Tibial nerve (tissue), 4 donors: Measurements from ENCODE around the gene GPR162. TPM values are rescaled to one million over a fixed set of nuclear protein-coding genes. Genes with fewer than 3 reads are reported as not detected.
A peak's percentile ranks its signal among the peaks of the same experiment; 100 is the strongest.

ENCODE experiments used
- DNase-seq, 2 donors: peaks; one replicate each; pipeline ENCODE4 v3.0.0-alpha.2; 2019; ENCODE audit warnings: low spot score in 2 of 2
- H3K27ac ChIP-seq, 4 donors: fragments of 200-600 bp; sonication (generic) in 3 of 4; one replicate each; pipeline ENCODE4 v1.5.1; 2017 to 2019; ENCODE audit warnings: mild to moderate bottlenecking in 1 of 4
- H3K27me3 ChIP-seq, 2 donors: fragments of 200-600 bp; sonication (generic) in 1 of 2; one replicate each; pipeline versions ENCODE4 v1.5.1 to v1.6.0; 2017 to 2019
- H3K36me3 ChIP-seq, 3 donors: fragments of 200-600 bp; sonication (generic); one replicate each; pipeline ENCODE4 v1.5.1; 2018 to 2019
- H3K4me1 ChIP-seq, 4 donors: fragments of 200-600 bp; sonication (generic) in 3 of 4; one replicate each; pipeline ENCODE4 v1.5.1; 2017 to 2019
- H3K4me3 ChIP-seq, 4 donors: fragments of 200-600 bp; sonication (generic) in 3 of 4; one replicate each; pipeline ENCODE4 v1.5.1; 2017 to 2019; ENCODE audit warnings: mild to moderate bottlenecking in 1 of 4, moderate library complexity in 1 of 4
- H3K9me3 ChIP-seq, 4 donors: fragments of 200-600 bp; sonication (generic) in 3 of 4; one replicate each; pipeline ENCODE4 v1.5.1; 2017 to 2019
- CTCF ChIP-seq, 5 experiments: fragments of 200-600 bp in 3 of 5; fragments of 450-650 bp in 2 of 5; sonication (generic) in 3 of 5; IDR thresholded peaks; one replicate each; pipeline ENCODE4 v1.5.1; 2016 to 2019; ENCODE audit warnings: antibody characterized with exemption in 5 of 5, mild to moderate bottlenecking in 3 of 5, moderate library complexity in 2 of 5
- EP300 ChIP-seq, 2 donors: sonication (generic); formaldehyde crosslinking; IDR thresholded peaks; one replicate each; pipeline ENCODE4 v1.6.1; 2017; ENCODE audit warnings: antibody characterized with exemption in 2 of 2, mild to moderate bottlenecking in 1 of 2
- POLR2A ChIP-seq, 2 donors: fragments of 450-650 bp; IDR thresholded peaks; one replicate each; pipeline ENCODE4 v1.6.1; 2017; ENCODE audit warnings: antibody characterized with exemption in 2 of 2, mild to moderate bottlenecking in 2 of 2, moderate library complexity in 2 of 2
- whole genome bisulfite sequencing, 2 donors: methylation state at CpG; one replicate each; pipeline ENCODE4 v1.1.5; 2018; 5-methylcytosine and 5-hydroxymethylcytosine counted together
- total RNA-seq, 4 donors: library from RNA; depleted of rRNA; stranded (reverse); fragments of >200 nt; gene quantifications; one replicate each; pipeline ENCODE4 v1.1.0, GENCODE V29; 2016

The GPR162 gene
- total RNA-seq, 4 donors from 2014 or later = 1.3 to 5.4 (median 2.2) TPM

GRCh38 chr12:6824085-6824775 lies 2.6 kb downstream of the GPR162 start:
- peaks cover 0 to 54% (median 14%) of the 10 kb centered on the region in 4 donors for H3K4me1 ChIP-seq
- no peak for DNase-seq
- 74 to 86% methylated on average over 31 of the region's 37 CpGs for WGBS, 2 donors
- H3K27ac ChIP-seq = no peak overlapping the region
- TF ChIP-seq POLR2A (IDR thresholded peaks at IDR 0.05) (no peak), EP300 (IDR thresholded peaks at IDR 0.05) (no peak), CTCF (IDR thresholded peaks at IDR 0.05) (no peak)
- peaks cover 0 to 34% of the 10 kb centered on the region in 2 donors for H3K27me3 ChIP-seq
- no peak overlapping the region for H3K4me3 ChIP-seq
- H3K36me3 ChIP-seq = no peaks in the 10 kb centered on the region
- no peaks in the 10 kb centered on the region for H3K9me3 ChIP-seq

- DNase-seq = no peak
- H3K4me1 ChIP-seq = peaks cover 0 to 61% (median 17%) of the 10 kb centered on the region in 4 donors
- 48 to 52% methylated on average over 12 of the region's 12 CpGs for WGBS, 2 donors
- no peak overlapping the region for H3K4me3 ChIP-seq
- H3K27ac ChIP-seq = no peak overlapping the region
- H3K27me3 ChIP-seq = peaks cover 0 to 33% of the 10 kb centered on the region in 2 donors
- TF ChIP-seq EP300 (IDR thresholded peaks at IDR 0.05) = no peak
- TF ChIP-seq POLR2A (IDR thresholded peaks at IDR 0.05) = no peak
- TF ChIP-seq CTCF (IDR thresholded peaks at IDR 0.05) = no peak
- H3K36me3 ChIP-seq = no peaks in the 10 kb centered on the region
- H3K9me3 ChIP-seq = no peaks in the 10 kb centered on the region
Observed at GRCh38 chr12:6824901-6825381, 3.3 kb downstream of the GPR162 start.

GRCh38 chr12:6825398-6826124 lies 3.9 kb downstream of the GPR162 start:
- Histone ChIP-seq H3K4me1 (peaks cover 0 to 62% (median 17%) of the 10 kb centered on the region in 4 donors), H3K9me3 (no peaks in the 10 kb centered on the region), H3K36me3 (peaks cover 0 to 5% (median 0%) of the 10 kb centered on the region in 3 donors), H3K4me3 (no peak overlapping the region), H3K27ac (no peak overlapping the region), H3K27me3 (peaks cover 0 to 31% of the 10 kb centered on the region in 2 donors)
- no peak for TF ChIP-seq POLR2A (IDR thresholded peaks at IDR 0.05)
- peak; percentile 84 to 93 (median 90) for TF ChIP-seq CTCF (IDR thresholded peaks at IDR 0.05)
- no peak for TF ChIP-seq EP300 (IDR thresholded peaks at IDR 0.05)
- DNase-seq = peak; percentile 73 to 88
- 9 to 14% methylated on average over 17 to 19 of the region's 19 CpGs for WGBS, 2 donors

GRCh38 chr12:6826125-6826733 lies 4.6 kb downstream of the GPR162 start:
- 66 to 75% methylated on average over 17 of the region's 17 CpGs for WGBS, 2 donors
- H3K4me3 ChIP-seq = no peak overlapping the region
- H3K27me3 ChIP-seq = peaks cover 0 to 31% of the 10 kb centered on the region in 2 donors
- H3K36me3 ChIP-seq = peaks cover 0 to 12% (median 0%) of the 10 kb centered on the region in 3 donors
- H3K4me1 ChIP-seq = peaks cover 0 to 58% (median 17%) of the 10 kb centered on the region in 4 donors
- H3K9me3 ChIP-seq = no peaks in the 10 kb centered on the region
- TF ChIP-seq EP300 (IDR thresholded peaks at IDR 0.05) (no peak), CTCF (IDR thresholded peaks at IDR 0.05) (no peak)
- DNase-seq = no peak
- H3K27ac ChIP-seq = no peak overlapping the region
